ENCODE measurements around the gene RNASE7. TPM values are rescaled to one million over a fixed set of nuclear protein-coding genes. Genes with fewer than 3 reads are reported as not detected.

Gene RNASE7
- polyA plus RNA-seq, 1 of the 3 experiments (the other 2 are of a cell fraction), result not detected

GRCh38 chr14:21033133-21033698, 8.9 kb upstream of the RNASE7 start:
- ChIA-PET POLR2A (no interaction called here), CTCF (interaction anchor here (1.0 to 7.5 kb wide), 5 partner anchors 19 to 71 kb away, joined by 3 to 73 read pairs (median 5); no protein-coding TSS in a partner anchor)
- Histone ChIP-seq H3K27ac (ENCODE audit: low read depth in 2 of 2, low read length in 1 of 2) (no peak overlapping the region), H3F3A (replicated peaks; ENCODE audit: insufficient read depth) (no peaks in the 10 kb centered on the region), H3K27me3 (ENCODE audit: insufficient read depth) (peaks cover 42% of the 10 kb centered on the region; the same call in 1 of the 2 replicates), H3K4me3 (ENCODE audit: low read depth in 2 of 2, low read length in 1 of 2) (no peak overlapping the region), H3K36me3 (replicated peaks in 1 of 2; ENCODE audit: control insufficient read depth in 1 of 2, insufficient read depth in 2 of 2, low read length in 1 of 2) (no peaks in the 10 kb centered on the region), H3K9me3 (no peaks in the 10 kb centered on the region), H3K4me1 (ENCODE audit: control insufficient read depth in 1 of 2, insufficient read depth in 2 of 2, low read depth in 1 of 2, low read length in 1 of 2) (no peaks in the 10 kb centered on the region), H4K20me1 (ENCODE audit: insufficient read depth) (no peaks in the 10 kb centered on the region), H3K79me2 (ENCODE audit: insufficient read depth) (no peaks in the 10 kb centered on the region), H2AFZ (ENCODE audit: low read depth) (no peak overlapping the region), H3K9ac (no peak overlapping the region), H3K9me2 (no peaks in the 10 kb centered on the region), H3K4me2 (no peak overlapping the region)
- no peak for DNase-seq
- no peak for TF ChIP-seq TAF1 (IDR thresholded peaks at IDR 0.05; ENCODE audit: borderline replicate concordance, low read depth, low read length)
- TF ChIP-seq SMC3 (IDR thresholded peaks at IDR 0.05; ENCODE audit: low read depth, low read length), result no peak
- no peak for TF ChIP-seq JUND (IDR thresholded peaks at IDR 0.05)
- TF ChIP-seq YY1 (IDR thresholded peaks at IDR 0.05; ENCODE audit: low read depth), result no peak
- TF ChIP-seq FOXJ3 (CRISPR knock-in tag; IDR thresholded peaks at IDR 0.05), result no peak
- no peak for TF ChIP-seq MXI1 (IDR thresholded peaks at IDR 0.05; ENCODE audit: low read depth, low read length)
- no peak for TF ChIP-seq EP300 (IDR thresholded peaks at IDR 0.05; ENCODE audit: borderline replicate concordance in 1 of 2, low read depth in 1 of 2, low read length in 1 of 2)
- TF ChIP-seq MAX (IDR thresholded peaks at IDR 0.05; ENCODE audit: low read depth), result no peak
- TF ChIP-seq PBX3 (IDR thresholded peaks at IDR 0.05), result no peak
- no peak for TF ChIP-seq IRF3 (IDR thresholded peaks at IDR 0.05; ENCODE audit: low read depth, low read length)
- no peak for TF ChIP-seq ELF1 (IDR thresholded peaks at IDR 0.05)
- TF ChIP-seq ZBTB33 (IDR thresholded peaks at IDR 0.05; ENCODE audit: borderline replicate concordance, low read depth), result no peak
- no peak for TF ChIP-seq POLR2AphosphoS5 (IDR thresholded peaks at IDR 0.05; ENCODE audit: low read depth, low read length)
- TF ChIP-seq RFX5 (IDR thresholded peaks at IDR 0.05; ENCODE audit: low read length), result no peak
- no peak for TF ChIP-seq FOXM1 (IDR thresholded peaks at IDR 0.05; ENCODE audit: low read depth)
- no peak for TF ChIP-seq CHD2 (IDR thresholded peaks at IDR 0.05; ENCODE audit: low read length, partially characterized antibody)
- no peak for TF ChIP-seq NRF1 (IDR thresholded peaks at IDR 0.05; ENCODE audit: low read depth, low read length)
- TF ChIP-seq NFIC (IDR thresholded peaks at IDR 0.05; ENCODE audit: borderline replicate concordance), result no peak
- WGBS (ENCODE audit: low lambda C conversion rate), result 56% methylated on average over 4 of the region's 4 CpGs
